Suprapubic skin (tissue), 4 donors: Measurements from ENCODE around the gene SWT1.

Source experiments
- CTCF ChIP-seq, 2 donors: fragments of 200-600 bp in 1 of 2; fragments of 450-650 bp in 1 of 2; sonication (generic) in 1 of 2; IDR thresholded peaks; one replicate each; pipeline ENCODE4 v1.5.1; 2016 to 2019; ENCODE audit warnings: antibody characterized with exemption in 2 of 2, mild to moderate bottlenecking in 1 of 2, moderate library complexity in 1 of 2
- EP300 ChIP-seq: sonication (generic); formaldehyde crosslinking; IDR thresholded peaks from one replicate; pipeline ENCODE4 v1.6.1; 2017; ENCODE audit warnings: antibody characterized with exemption
- POLR2A ChIP-seq, 2 donors: fragments of 450-650 bp; IDR thresholded peaks; one replicate each; pipeline ENCODE4 v1.6.1; 2017; ENCODE audit warnings: antibody characterized with exemption in 2 of 2, mild to moderate bottlenecking in 2 of 2, moderate library complexity in 2 of 2
- POLR2AphosphoS5 ChIP-seq, 3 donors: sonication (generic); formaldehyde crosslinking; IDR thresholded peaks; one replicate each; pipeline ENCODE4 v1.6.1; 2017; ENCODE audit warnings: antibody characterized with exemption in 3 of 3

GRCh38 chr1:185280589-185280988 is 123.6 kb downstream of the SWT1 start:
- TF ChIP-seq CTCF (IDR thresholded peaks at IDR 0.05) = no peak
- no peak for TF ChIP-seq EP300
- TF ChIP-seq POLR2AphosphoS5 (IDR thresholded peaks at IDR 0.05) = no peak
- no peak for TF ChIP-seq POLR2A (IDR thresholded peaks at IDR 0.05)
